DOHH2 (cell line): ENCODE measurements around the gene DENND1A.

Source experiments
- H3F3A ChIP-seq: fragments of 200-600 bp; sonication (generic), shearing (Covaris generic); 2 replicates; pipeline ENCODE4 v1.6.0; 2016; ENCODE audit warnings: antibody characterized with exemption, mild to moderate bottlenecking; ENCODE audit not compliant: control insufficient read depth, insufficient read depth
- H3K27ac ChIP-seq: fragments of 200-600 bp; sonication (generic); 2 replicates; pipeline ENCODE4 v1.5.1; 2014; ENCODE audit warnings: low read depth, mild to moderate bottlenecking, low read length, moderate library complexity
- H3K27me3 ChIP-seq: fragments of 200-600 bp; sonication (generic); 2 replicates; pipeline ENCODE4 v1.6.1; 2014; ENCODE audit warnings: mild to moderate bottlenecking, low read length, mixed read lengths; ENCODE audit not compliant: control insufficient read depth
- H3K36me3 ChIP-seq: fragments of 200-600 bp; sonication (generic); 2 replicates; pipeline ENCODE4 v1.6.1; 2014; ENCODE audit warnings: mild to moderate bottlenecking, low read length, moderate library complexity, mixed read lengths; ENCODE audit not compliant: control insufficient read depth
- H3K4me1 ChIP-seq: fragments of 200-600 bp; sonication (generic); 2 replicates; pipeline ENCODE4 v1.6.1; 2014; ENCODE audit warnings: mild to moderate bottlenecking, low read length, mixed read lengths; ENCODE audit not compliant: control insufficient read depth
- H3K4me2 ChIP-seq: fragments of 200-600 bp; sonication (generic); 2 replicates; pipeline ENCODE4 v1.6.0; 2014; ENCODE audit warnings: mild to moderate bottlenecking, low read length, moderate library complexity
- H3K4me3 ChIP-seq: fragments of 200-600 bp; sonication (generic); 2 replicates; pipeline ENCODE4 v1.5.1; 2014; ENCODE audit warnings: mild to moderate bottlenecking, low read length, mixed read lengths
- H3K79me2 ChIP-seq: fragments of 200-600 bp; sonication (generic); 2 replicates; pipeline ENCODE4 v1.6.1; 2014; ENCODE audit warnings: mild to moderate bottlenecking, low read length, mixed read lengths; ENCODE audit not compliant: control insufficient read depth
- H3K9me2 ChIP-seq: fragments of 200-600 bp; sonication (generic); replicated peaks from 2 replicates; pipeline ENCODE4 v1.6.1; 2014; ENCODE audit warnings: mild to moderate bottlenecking, low read length, mixed read lengths; ENCODE audit not compliant: control insufficient read depth
- H3K9me3 ChIP-seq: fragments of 200-600 bp; sonication (generic); 2 replicates; pipeline ENCODE4 v1.6.1; 2014; ENCODE audit warnings: antibody characterized with exemption, low read length, mixed read lengths; ENCODE audit not compliant: control insufficient read depth, insufficient read depth
- H4K20me1 ChIP-seq: fragments of 200-600 bp; sonication (generic); 2 replicates; pipeline ENCODE4 v1.6.0; 2014; ENCODE audit warnings: low read depth, mild to moderate bottlenecking, antibody characterized with exemption, low read length, moderate library complexity; ENCODE audit not compliant: control insufficient read depth, insufficient read depth
- EZH2phosphoT487 ChIP-seq: fragments of 200-600 bp; sonication (generic); IDR thresholded peaks from 2 replicates; pipeline ENCODE4 v1.6.1; 2017; ENCODE audit warnings: borderline replicate concordance, mild to moderate bottlenecking, antibody characterized with exemption, low read length, moderate library complexity, mixed read lengths
- TF ChIP-seq, protein P1 (sequence below): fragments of 200-600 bp; sonication (generic); IDR thresholded peaks from one replicate; pipeline ENCODE4 v1.5.1; 2014; ENCODE audit warnings: antibody characterized with exemption, mild to moderate bottlenecking, low read depth, low read length; ENCODE audit not compliant: poor library complexity, severe bottlenecking

DENND1A gene

DNA sequence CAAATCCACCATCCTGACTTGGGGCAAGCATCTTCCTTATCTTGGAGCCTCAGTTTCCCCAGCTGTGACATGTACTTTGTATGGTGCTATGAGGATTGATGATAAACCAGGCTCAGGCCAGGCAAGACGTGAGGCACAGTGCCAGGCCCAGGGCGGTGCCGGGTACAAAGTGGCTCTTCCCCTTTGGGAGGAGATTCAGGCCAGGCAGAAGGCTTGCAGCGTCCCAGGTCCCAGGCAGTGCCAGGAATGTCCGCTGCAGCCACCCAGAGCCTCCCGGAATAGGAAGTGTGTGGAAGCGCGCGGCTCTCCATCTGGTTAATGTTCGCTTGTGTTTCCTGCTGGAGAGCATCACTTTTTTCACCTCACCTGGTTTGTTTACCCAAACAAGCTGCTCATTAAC lies 12.6 kb upstream of the DENND1A start:
- no peaks in the 10 kb centered on the region for H3K36me3 ChIP-seq
- no peaks in the 10 kb centered on the region for H3K9me2 ChIP-seq
- no peak overlapping the region for H3K4me2 ChIP-seq
- H3K9me3 ChIP-seq: no peaks in the 10 kb centered on the region
- no peak overlapping the region for H3K27ac ChIP-seq
- H3F3A ChIP-seq: no peaks in the 10 kb centered on the region
- no peaks in the 10 kb centered on the region for H3K27me3 ChIP-seq
- no peaks in the 10 kb centered on the region for H3K4me1 ChIP-seq
- no peaks in the 10 kb centered on the region for H4K20me1 ChIP-seq
- no peak overlapping the region for H3K4me3 ChIP-seq
- H3K79me2 ChIP-seq: no peaks in the 10 kb centered on the region
- no peak for TF ChIP-seq EZH2phosphoT487
- TF ChIP-seq, protein P1, sequence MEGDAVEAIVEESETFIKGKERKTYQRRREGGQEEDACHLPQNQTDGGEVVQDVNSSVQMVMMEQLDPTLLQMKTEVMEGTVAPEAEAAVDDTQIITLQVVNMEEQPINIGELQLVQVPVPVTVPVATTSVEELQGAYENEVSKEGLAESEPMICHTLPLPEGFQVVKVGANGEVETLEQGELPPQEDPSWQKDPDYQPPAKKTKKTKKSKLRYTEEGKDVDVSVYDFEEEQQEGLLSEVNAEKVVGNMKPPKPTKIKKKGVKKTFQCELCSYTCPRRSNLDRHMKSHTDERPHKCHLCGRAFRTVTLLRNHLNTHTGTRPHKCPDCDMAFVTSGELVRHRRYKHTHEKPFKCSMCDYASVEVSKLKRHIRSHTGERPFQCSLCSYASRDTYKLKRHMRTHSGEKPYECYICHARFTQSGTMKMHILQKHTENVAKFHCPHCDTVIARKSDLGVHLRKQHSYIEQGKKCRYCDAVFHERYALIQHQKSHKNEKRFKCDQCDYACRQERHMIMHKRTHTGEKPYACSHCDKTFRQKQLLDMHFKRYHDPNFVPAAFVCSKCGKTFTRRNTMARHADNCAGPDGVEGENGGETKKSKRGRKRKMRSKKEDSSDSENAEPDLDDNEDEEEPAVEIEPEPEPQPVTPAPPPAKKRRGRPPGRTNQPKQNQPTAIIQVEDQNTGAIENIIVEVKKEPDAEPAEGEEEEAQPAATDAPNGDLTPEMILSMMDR: no peak

DNA sequence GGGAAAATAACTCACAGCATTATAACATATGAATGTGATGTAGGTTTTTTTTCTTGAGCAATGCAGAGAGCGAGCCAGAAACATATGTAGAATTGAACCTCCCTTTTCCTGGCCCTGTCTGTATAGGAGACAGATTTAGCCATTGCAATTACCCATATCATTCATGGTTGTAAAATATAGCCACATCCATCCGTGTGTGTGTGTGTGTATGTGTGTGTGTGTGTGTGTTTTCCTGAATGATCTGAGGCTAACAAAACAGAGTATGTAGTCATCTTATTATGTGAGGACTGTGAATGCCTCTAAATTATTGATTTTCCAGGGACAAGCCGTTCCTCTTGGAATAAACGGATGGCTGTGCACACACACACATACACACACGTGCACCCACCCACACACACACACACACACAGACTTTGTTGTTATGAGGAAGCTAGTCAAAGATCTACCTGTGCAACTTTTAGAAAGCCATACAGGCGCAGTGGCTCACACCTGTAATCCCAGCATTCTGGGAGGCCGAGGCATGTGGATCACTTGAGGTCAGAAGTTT lies 11.7 kb upstream of the DENND1A start:
- H3F3A ChIP-seq: no peaks in the 10 kb centered on the region
- no peak overlapping the region for H3K4me2 ChIP-seq
- no peak overlapping the region for H3K27ac ChIP-seq
- no peaks in the 10 kb centered on the region for H3K27me3 ChIP-seq
- TF ChIP-seq, protein P1: no peak
- no peak for TF ChIP-seq EZH2phosphoT487
- no peaks in the 10 kb centered on the region for H4K20me1 ChIP-seq
- H3K9me3 ChIP-seq: peaks cover 2% of the 10 kb centered on the region; the same call in 1 of the 2 replicates
- no peaks in the 10 kb centered on the region for H3K36me3 ChIP-seq
- no peak overlapping the region for H3K4me3 ChIP-seq
- H3K4me1 ChIP-seq: no peaks in the 10 kb centered on the region
- no peaks in the 10 kb centered on the region for H3K9me2 ChIP-seq
- H3K79me2 ChIP-seq: no peaks in the 10 kb centered on the region

DNA sequence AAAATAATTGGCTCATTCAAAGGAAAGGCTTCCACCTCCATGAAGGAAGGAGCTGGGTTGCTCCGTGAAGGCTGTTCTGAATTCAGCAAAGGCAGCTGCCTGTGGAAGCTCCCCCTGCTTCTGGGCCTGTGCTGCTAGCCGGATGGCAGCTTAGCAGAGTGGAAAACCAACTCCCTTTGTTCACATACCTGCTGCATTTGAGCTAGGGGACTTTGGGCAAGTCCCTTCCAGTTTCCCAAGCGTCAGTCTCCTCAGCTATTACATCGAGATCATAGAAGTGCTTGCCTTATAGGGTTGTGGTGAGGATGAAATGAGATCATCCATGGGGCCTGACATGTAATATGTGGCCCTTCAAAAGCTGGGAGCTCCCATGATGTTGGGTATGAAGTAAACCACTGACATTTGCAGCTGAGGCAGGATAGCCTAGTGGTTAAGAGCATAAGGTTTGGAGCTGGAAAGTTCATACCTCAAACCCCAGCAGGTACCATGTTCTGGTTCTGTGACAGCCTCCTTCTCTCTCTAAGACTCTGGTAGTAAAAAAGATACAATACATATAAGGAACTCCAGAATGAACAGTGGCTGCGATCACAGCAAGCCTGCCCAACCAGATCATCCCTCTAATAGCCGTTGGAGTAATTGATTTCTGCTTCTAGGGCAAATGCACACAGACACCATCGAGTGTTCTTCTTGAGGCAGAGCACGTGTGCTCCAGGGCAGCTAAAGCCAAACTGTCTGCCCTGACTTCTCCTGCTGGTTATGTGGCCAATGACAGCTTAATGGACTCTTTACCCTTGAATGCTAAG lies 11.0 kb upstream of the DENND1A start:
- Histone ChIP-seq H3K27ac (no peak overlapping the region), H3K27me3 (no peaks in the 10 kb centered on the region), H3K4me1 (no peaks in the 10 kb centered on the region), H3K79me2 (no peaks in the 10 kb centered on the region), H3F3A (no peaks in the 10 kb centered on the region), H3K9me2 (no peaks in the 10 kb centered on the region), H3K9me3 (peaks cover 6% of the 10 kb centered on the region; the same call in 1 of the 2 replicates), H3K36me3 (no peaks in the 10 kb centered on the region), H3K4me3 (no peak overlapping the region), H3K4me2 (no peak overlapping the region), H4K20me1 (no peaks in the 10 kb centered on the region)
- no peak for TF ChIP-seq EZH2phosphoT487
- TF ChIP-seq, protein P1: no peak
